ENCODE measurements around the gene ST3GAL3. TPM values are rescaled to one million over a fixed set of nuclear protein-coding genes. Genes with fewer than 3 reads are reported as not detected.

ST3GAL3 gene
- total RNA-seq, 4 donors from 2014 or later, result 32.2 to 57.4 (median 38.3) TPM

DNA sequence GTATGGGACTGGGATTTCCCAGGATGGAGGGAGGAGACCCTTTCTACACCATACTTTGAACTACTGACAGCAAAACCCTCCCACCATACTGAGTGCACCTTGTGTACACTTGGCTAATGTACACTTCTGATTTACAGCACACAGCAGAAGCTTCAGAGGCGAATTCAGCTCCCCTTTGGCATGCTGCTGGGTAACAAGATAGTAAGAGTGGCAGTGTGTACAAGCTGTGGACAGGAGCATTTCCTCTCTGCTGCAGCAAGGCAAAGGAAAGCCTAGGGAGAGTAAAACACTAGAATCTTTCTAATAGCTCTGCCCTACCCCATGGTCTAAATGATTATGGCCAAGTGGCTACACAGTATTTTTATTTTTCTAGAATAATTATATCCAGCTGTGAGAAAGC is 142.3 kb downstream of the ST3GAL3 start:
- no peak for DNase-seq
- Histone ChIP-seq H3K27me3 (no peaks in the 10 kb centered on the region), H3K27ac (no peak overlapping the region), H3K4me3 (no peak overlapping the region), H3K36me3 (no peaks in the 10 kb centered on the region), H3K4me1 (peaks cover 0 to 17% of the 10 kb centered on the region in 2 donors), H3K9me3 (no peaks in the 10 kb centered on the region)
- in situ Hi-C loops (cut with MboI; ENCODE audit: low sequenced_read_pairs in 4 of 4) (no loop called here), intact Hi-C loops (cut with DNase I; ENCODE audit: low total_unique reads) (no loop called here)
- TF ChIP-seq, protein P1, sequence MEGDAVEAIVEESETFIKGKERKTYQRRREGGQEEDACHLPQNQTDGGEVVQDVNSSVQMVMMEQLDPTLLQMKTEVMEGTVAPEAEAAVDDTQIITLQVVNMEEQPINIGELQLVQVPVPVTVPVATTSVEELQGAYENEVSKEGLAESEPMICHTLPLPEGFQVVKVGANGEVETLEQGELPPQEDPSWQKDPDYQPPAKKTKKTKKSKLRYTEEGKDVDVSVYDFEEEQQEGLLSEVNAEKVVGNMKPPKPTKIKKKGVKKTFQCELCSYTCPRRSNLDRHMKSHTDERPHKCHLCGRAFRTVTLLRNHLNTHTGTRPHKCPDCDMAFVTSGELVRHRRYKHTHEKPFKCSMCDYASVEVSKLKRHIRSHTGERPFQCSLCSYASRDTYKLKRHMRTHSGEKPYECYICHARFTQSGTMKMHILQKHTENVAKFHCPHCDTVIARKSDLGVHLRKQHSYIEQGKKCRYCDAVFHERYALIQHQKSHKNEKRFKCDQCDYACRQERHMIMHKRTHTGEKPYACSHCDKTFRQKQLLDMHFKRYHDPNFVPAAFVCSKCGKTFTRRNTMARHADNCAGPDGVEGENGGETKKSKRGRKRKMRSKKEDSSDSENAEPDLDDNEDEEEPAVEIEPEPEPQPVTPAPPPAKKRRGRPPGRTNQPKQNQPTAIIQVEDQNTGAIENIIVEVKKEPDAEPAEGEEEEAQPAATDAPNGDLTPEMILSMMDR (IDR thresholded peaks at IDR 0.05 in 4 of 5, conservative IDR thresholded peaks at IDR 0.05 in 1 of 5), result no peak
- TF ChIP-seq POLR2A (IDR thresholded peaks at IDR 0.05), result no peak
- ATAC-seq, result no peak

DNA sequence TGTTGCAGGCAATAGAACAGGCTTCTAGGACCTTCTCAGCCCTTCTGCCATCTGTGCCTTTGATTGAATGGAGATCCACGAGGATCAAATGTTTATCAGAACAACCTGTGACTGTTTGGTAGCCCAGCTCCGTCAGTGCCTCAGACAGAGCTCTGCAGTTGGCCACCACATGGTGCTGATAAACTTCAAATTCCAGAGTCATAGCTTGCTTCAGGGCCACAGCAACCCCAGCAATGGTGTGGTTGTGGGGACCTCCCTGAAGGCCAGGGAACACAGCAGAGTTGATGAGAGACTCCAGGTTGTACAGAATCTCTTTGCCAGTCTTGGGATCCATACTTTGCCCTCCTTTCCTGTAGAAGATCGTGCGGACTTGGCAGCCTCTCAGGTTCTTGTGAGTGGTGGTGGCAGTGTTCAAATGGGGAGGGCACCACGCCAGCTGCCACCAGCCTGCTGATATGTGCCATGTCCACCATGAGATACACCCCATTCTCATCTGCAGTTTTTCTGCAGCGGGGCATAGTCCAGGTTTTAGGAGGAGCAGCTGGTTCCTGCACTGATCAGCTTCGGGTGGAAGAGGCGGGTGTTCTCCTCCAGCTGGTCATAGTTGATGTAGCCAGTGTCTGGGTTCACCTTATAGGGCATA is 143.4 kb downstream of the ST3GAL3 start:
- intact Hi-C loops (cut with DNase I; ENCODE audit: low total_unique reads), result no loop called here
- H3K36me3 ChIP-seq, result no peaks in the 10 kb centered on the region
- DNase-seq (no peak), ATAC-seq (no peak)
- H3K27ac ChIP-seq, result no peak overlapping the region
- no peak for TF ChIP-seq POLR2A (IDR thresholded peaks at IDR 0.05)
- TF ChIP-seq, protein P1 (IDR thresholded peaks at IDR 0.05 in 4 of 5, conservative IDR thresholded peaks at IDR 0.05 in 1 of 5), result no peak
- in situ Hi-C loops (cut with MboI; ENCODE audit: low sequenced_read_pairs in 4 of 4), result no loop called here
- H3K27me3 ChIP-seq, result no peaks in the 10 kb centered on the region
- H3K4me1 ChIP-seq, result peaks cover 0 to 17% of the 10 kb centered on the region in 2 donors
- H3K4me3 ChIP-seq, result no peak overlapping the region
- H3K9me3 ChIP-seq, result no peaks in the 10 kb centered on the region

DNA sequence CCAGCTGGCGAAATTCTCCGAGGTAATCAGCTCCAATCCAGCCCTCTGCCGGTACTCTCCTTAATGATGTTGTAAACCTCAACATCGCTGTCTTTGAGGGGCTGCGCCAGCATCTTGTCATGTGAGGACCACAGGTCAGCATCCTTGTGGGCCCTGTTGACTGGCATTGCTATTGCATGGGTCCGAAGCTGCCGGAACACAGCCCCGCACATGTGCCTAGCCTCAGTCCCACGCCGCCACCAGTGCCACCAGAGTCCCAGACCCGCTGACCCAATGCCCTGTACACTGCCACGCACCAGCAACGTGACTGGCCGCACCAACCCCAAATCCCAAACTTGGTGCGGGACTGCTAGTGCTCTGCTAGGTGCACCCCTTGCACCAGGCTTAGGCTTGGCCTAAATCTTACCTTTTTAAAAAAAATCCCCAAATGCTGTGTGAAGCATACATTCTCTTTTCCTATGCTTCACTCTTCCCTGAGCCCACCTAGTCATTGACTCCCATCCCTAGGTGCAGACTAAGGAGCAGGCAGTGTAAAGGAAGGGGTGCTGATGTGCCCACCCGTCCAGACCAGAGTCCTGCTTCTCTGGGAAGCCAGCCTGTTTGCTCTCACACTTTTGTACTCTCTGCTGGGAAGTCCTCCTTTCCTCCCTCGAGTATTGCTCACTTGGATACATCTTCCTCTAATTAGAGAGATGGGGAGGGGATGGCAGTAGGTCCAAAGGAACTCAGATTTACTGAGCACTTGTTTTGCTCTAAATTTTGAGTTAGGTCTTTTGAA is 144.4 kb downstream of the ST3GAL3 start:
- no peak overlapping the region for H3K27ac ChIP-seq
- no peaks in the 10 kb centered on the region for H3K36me3 ChIP-seq
- TF ChIP-seq POLR2A (IDR thresholded peaks at IDR 0.05), result no peak
- TF ChIP-seq, protein P1 (IDR thresholded peaks at IDR 0.05 in 4 of 5, conservative IDR thresholded peaks at IDR 0.05 in 1 of 5), result no peak
- H3K9me3 ChIP-seq, result no peaks in the 10 kb centered on the region
- DNase-seq, result no peak
- no peaks in the 10 kb centered on the region for H3K27me3 ChIP-seq
- no peak for ATAC-seq
- intact Hi-C loops (cut with DNase I; ENCODE audit: low total_unique reads), result no loop called here
- H3K4me1 ChIP-seq, result peaks cover 0 to 17% of the 10 kb centered on the region in 2 donors
- no peak overlapping the region for H3K4me3 ChIP-seq
- in situ Hi-C loops (cut with MboI; ENCODE audit: low sequenced_read_pairs in 4 of 4), result no loop called here

DNA sequence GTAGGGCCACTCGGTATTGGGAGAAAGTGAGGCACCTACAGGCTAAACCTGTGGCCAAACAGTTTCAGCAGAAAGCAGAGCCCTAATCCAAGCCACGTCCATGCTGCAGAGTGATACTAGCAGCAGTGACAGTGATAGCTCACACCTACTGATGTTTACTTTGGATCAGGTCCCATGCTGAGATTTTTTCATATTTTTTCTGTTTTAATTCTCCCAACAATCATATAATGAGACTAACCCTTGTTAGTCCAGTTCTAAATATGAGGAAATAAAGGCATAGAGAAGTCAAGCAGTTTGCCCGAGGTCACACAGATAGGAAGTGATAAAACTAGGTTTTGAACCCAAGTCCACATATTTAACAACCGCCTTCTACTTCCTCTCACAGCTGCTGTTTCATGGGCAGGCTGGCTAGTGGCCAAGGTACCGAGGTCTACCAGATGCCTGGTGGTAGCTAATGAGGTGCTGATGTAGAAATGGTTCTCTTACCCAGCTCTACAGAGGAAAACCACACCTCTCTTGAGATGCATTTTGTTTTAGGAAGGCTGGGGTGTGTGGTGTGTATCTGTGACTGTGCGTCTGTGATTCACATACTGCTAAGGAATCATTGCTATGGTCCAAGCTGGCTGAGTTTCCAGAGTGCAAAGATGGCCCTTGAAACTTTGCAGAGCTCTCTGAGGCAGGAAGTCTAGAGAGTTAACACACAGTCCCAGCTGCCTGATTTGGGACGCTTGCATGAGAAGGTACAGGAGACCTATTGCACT is 146.0 kb downstream of the ST3GAL3 start:
- in situ Hi-C loops (cut with MboI; ENCODE audit: low sequenced_read_pairs in 4 of 4) (no loop called here), intact Hi-C loops (cut with DNase I; ENCODE audit: low total_unique reads) (no loop called here)
- DNase-seq (no peak), ATAC-seq (no peak)
- no peak overlapping the region for H3K4me3 ChIP-seq
- H3K4me1 ChIP-seq, result peaks cover 4 to 16% of the 10 kb centered on the region in 2 donors
- no peak for TF ChIP-seq POLR2A (IDR thresholded peaks at IDR 0.05)
- TF ChIP-seq, protein P1 (IDR thresholded peaks at IDR 0.05 in 4 of 5, conservative IDR thresholded peaks at IDR 0.05 in 1 of 5), result no peak
- no peak overlapping the region for H3K27ac ChIP-seq
- no peaks in the 10 kb centered on the region for H3K36me3 ChIP-seq
- no peaks in the 10 kb centered on the region for H3K27me3 ChIP-seq
- no peaks in the 10 kb centered on the region for H3K9me3 ChIP-seq
